HG02852 (cell line): ENCODE results near the gene STRN.

Experiments used
- ATAC-seq: cut with Tn5 transposase; IDR thresholded peaks from one replicate; pipeline ENCODE4 v1.9.1; 2021; ENCODE audit warnings: mild to moderate bottlenecking, moderate library complexity; ENCODE audit not compliant: unreplicated experiment

The STRN gene

GRCh38 chr2:36800381-36800780 is 166.0 kb downstream of the STRN start:
- ATAC-seq = no peak

DNA sequence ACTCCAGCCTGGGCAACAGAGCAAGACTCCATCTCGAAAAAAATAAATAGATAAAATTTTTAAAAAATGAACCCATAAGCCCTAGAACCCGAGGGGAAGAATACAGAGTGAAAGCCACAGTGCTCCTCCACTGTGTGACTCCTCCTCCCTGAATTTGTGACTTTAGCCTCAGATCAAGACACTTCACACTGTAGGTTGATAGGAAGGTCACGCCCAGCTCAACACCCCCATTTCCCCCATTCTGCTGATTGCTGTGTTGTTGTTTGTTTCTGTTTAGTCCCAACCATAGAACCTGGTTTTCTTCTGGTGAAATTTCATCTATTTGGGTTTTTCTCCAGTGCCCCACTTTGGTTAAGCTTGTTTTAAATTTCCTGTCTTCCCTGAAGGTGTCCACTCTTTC is 167.6 kb downstream of the STRN start:
- no peak for ATAC-seq

DNA sequence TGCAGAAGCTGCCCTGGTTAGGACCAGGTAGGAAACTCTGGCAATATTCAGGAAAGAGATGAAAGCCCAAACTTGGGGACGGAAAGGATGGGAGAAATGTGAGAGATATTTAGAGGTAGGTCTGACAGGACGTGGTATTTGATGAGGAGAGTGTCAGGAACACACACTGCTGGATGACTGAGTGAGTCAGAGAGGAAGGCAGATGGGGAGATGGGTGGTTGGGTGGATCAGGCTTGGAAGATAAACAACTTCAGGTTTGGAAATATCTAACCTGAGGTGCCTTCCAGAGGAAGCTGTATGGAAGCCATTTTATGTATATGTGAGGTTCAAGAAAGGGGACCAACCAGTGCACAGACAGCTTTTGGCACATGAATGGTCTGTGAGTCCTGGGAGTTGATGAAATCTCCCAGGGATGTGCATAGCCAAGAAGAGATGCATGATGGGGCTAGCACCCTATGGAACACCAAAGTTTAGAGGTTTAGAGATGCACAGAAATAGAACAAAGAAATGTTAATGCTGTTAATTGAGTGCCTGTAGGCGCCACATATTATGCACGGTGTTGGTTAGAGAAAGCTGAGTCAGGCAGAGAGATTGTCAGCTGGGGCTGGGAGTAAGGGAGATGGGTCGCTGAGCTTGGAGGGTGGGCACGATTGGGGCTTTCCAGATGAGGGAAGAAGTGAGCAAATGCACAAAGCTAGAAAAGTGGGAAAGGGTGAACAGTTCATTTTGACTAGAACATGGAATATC is 168.8 kb downstream of the STRN start:
- ATAC-seq = no peak
